LNCaP clone FGC (cell line): ENCODE measurements around the gene CHST8.

Experiments used
- DNase-seq: peaks from one replicate; pipeline ENCODE4 v3.0.0-alpha.2; 2011; ENCODE audit warnings: low read depth
- H3K4me3 ChIP-seq: 2 replicates; pipeline ENCODE4 v1.5.1; 2011; ENCODE audit warnings: mild to moderate bottlenecking, low read depth, low read length, control low read depth
- TF ChIP-seq, protein P1 (sequence below): IDR thresholded peaks from 2 replicates; pipeline ENCODE4 v1.5.1; 2012; ENCODE audit warnings: mild to moderate bottlenecking; ENCODE audit not compliant: control insufficient read depth, insufficient read depth; ENCODE audit errors: extremely low read depth

The CHST8 gene, protein sequence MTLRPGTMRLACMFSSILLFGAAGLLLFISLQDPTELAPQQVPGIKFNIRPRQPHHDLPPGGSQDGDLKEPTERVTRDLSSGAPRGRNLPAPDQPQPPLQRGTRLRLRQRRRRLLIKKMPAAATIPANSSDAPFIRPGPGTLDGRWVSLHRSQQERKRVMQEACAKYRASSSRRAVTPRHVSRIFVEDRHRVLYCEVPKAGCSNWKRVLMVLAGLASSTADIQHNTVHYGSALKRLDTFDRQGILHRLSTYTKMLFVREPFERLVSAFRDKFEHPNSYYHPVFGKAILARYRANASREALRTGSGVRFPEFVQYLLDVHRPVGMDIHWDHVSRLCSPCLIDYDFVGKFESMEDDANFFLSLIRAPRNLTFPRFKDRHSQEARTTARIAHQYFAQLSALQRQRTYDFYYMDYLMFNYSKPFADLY

DNA sequence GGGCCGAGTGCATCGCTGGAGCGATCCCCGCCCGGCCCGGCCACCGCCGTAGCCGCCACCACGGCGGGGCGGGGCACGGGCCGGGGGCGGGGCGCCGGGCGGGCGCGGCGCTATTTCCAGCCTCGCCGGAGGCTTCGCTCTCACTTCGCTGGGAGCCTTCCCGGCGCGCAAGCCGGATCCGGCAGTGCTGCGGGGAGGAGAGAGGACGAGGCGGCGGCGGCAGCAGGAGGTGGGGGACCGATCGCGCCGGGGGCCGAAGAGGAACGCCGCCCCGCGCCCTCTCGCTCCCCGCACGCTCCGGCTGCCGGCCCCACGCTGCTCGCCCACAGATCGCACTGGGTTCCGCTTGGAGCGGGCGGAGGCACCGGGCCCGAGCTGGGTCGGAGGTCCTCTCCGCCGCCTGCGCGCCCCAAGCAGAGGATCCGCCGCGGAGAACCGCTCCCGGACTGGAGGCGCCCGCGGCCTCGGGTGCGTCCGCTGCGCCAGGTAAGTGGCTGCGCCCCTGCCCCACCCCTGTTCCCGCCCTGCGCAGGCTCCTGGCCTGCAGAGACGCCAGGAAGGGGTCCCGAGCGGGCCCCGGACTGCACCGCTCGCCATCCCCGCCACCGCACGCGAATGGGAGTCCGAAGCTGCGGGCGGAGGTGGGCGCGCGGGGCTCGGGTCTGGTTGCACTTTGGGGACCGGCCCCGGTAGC is at the start of gene CHST8:
TSS of gene CHST8 (plus strand) at position 143 of the 694 bp plus-strand sequence. CDS start 67,309 bp downstream, outside the sequence.
- no peak for DNase-seq
- TF ChIP-seq, protein P1, sequence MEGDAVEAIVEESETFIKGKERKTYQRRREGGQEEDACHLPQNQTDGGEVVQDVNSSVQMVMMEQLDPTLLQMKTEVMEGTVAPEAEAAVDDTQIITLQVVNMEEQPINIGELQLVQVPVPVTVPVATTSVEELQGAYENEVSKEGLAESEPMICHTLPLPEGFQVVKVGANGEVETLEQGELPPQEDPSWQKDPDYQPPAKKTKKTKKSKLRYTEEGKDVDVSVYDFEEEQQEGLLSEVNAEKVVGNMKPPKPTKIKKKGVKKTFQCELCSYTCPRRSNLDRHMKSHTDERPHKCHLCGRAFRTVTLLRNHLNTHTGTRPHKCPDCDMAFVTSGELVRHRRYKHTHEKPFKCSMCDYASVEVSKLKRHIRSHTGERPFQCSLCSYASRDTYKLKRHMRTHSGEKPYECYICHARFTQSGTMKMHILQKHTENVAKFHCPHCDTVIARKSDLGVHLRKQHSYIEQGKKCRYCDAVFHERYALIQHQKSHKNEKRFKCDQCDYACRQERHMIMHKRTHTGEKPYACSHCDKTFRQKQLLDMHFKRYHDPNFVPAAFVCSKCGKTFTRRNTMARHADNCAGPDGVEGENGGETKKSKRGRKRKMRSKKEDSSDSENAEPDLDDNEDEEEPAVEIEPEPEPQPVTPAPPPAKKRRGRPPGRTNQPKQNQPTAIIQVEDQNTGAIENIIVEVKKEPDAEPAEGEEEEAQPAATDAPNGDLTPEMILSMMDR, result 0 out of 2 replicates have a peak, but pooled peaks have one; percentile 6

DNA sequence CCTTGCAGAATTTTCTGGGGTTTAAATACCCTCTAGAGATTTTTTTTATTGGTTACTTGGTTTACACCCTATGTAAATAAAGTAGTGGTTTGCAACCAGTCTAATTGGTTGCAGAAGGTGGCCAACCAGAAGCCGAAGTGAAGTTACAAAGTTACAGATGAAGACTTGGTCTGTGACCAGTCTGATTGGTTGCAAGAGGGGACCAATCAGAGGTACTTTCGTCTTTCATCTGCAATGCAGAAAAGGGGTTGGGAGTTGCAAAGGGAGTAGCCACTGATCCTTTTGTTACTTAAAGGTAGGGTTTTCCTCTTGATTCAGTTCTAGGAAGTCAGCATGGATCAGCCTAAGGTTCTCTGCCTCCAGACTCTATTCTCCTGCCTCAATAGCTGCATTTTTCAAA is 48.8 kb upstream of the CHST8 start:
- TF ChIP-seq, protein P1, result no peak
- DNase-seq, result no peak
- H3K4me3 ChIP-seq, result no peak overlapping the region

More for the DNA sequence above, at the start of gene CHST8:
- H3K4me3 ChIP-seq, result peak within 1 kb of the TSS; percentile 28

DNA sequence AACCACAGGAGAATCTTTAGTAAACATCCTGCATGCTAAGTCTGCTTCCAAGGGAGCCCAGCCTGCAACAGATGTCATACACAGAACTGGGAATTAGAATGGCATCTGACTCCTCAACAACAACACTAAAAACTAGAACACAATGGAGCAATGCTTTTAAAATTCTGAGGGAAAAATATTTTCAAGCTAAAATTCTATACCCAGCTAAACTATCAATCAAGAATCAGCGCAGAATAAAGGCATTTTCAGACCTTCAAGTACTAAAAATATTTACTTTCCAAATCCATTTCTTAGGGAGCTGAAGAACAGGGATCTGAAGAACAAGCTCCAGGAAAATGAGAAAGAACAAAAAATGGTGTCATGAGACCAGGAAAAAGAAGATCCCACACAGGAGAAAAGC is 46.9 kb upstream of the CHST8 start:
- DNase-seq, result no peak
- no peak overlapping the region for H3K4me3 ChIP-seq
- TF ChIP-seq, protein P1, result no peak

DNA sequence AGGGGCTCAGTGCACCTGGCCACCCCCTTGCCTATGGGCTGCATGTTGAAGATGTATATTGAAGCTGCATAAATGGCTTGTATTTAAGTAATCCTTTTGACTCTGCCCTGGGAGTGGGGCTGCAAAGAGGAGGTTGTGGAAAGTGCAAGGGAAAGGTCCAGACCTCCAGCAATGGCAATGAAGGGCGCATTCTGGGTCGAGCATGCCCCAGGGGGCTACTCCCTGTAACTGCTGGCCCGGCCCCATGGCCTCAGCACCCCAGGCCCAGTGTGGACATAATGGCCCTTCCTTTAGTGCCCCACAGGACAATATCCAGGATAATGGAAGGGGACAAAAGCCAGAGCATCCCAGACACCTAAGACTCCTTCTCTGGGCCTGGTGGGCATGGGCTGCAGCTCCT is 43.1 kb upstream of the CHST8 start:
- TF ChIP-seq, protein P1, result no peak
- H3K4me3 ChIP-seq, result no peak overlapping the region
- DNase-seq, result no peak

DNA sequence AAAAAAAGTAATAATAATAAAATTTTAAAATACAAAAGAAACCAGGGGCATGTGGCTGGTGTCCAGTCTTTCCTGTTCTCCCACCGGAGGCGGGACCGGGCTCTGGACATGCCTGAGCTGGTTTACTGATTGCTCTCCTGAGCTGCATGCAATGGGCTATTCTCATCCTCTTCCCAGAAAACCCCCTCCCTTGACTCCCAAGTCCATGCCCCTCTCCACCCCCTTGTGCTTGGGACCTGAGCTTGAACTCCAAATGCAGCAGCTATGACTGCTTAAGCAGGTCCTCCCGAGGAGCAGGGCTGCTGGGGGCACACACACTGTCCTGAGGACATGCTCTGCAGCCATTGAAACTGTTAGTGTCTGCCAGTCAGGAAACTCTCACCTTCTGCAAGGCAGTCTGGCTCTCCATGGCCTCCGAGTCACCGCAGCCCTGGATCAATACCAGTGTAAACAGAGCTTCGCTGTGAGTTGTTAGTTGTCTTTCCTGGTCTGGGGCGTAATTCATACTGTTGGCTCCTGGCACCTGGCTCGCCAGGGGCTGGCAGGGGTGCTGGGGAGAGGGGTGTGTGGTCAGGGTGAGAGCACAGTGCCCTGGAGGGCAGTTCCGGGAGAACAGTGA is 41.6 kb upstream of the CHST8 start:
- peak; percentile 52 for DNase-seq
- TF ChIP-seq, protein P1, result no peak
- no peak overlapping the region for H3K4me3 ChIP-seq

DNA sequence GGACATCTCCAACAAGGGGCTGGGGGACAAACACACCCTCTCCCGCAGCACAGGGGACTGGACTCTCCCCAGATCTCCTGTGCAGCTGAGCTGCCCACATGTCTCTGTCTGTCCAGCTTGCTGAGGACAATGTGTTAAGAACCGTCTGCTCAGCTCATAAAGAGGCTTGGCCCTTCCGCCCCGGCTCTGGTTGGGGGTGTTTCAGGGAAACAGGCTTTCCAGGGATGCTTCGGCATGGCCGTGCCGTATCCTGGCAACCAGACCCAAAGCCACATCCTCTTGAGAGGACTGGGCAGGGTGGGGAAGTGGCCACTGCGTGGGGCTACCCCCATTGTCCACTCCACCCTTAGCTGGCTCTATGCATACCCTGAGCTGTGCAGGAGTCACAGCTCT is 41.1 kb upstream of the CHST8 start:
- H3K4me3 ChIP-seq, result no peak overlapping the region
- TF ChIP-seq, protein P1, result no peak
- DNase-seq, result no peak
